Measurements from ENCODE around the gene ARFGEF3. TPM values are rescaled to one million over a fixed set of nuclear protein-coding genes. Genes with fewer than 3 reads are reported as not detected.

ARFGEF3 gene
- total RNA-seq, 2 experiments from 2014 or later = 0.50 to 0.55 TPM

Other genes with a start within 250 kb of the ARFGEF3 start
- 10 to 100 TPM; 18.0 to 19.0 TPM for gene PERP, start 54.5 kb upstream of the ARFGEF3 start, total RNA-seq
- gene PBOV1, start 56.6 kb downstream of the ARFGEF3 start, total RNA-seq = not detected
- gene SMIM28, start 216.0 kb downstream of the ARFGEF3 start, total RNA-seq = not detected
- gene HEBP2, start 242.3 kb downstream of the ARFGEF3 start, total RNA-seq = 10 to 100 TPM; 69.5 to 70.3 TPM

Data from activated CD4-positive, alpha-beta memory T cell treated with anti-CD3 and anti-CD28 coated beads, Interleukin-2, amount 10 ng/mL, durations not matched to agents 7 days and 5 days (primary cell).